ENCODE measurements around the gene SLC1A4.
A peak's percentile ranks its signal among the peaks of the same experiment; 100 is the strongest.

Gene SLC1A4

DNA sequence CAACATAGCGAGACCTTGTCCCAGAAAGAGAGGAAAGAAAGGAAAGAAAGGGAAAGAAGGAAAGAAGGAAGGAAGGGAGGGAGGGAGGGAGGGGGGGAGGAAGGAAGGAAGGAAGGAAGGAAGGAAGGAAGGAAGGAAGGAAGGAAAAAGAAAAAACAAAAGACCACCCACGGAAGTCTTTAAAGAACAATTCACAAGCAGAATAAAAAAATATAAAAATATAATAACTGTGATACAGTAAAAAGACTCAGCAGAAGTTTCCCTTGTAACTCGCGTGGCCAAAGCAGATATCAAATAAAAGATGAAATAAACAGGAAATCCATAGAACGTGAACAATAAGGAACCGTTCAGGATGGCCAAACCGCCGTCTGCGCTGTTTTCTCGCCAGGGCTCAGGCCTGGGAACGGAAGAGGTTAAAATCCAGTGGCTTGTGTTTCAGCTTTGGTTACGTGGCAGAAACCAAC is 1.2 kb upstream of the SLC1A4 start (continued):
- TF ChIP-seq PRDM2 (tag by site-specific recombination; IDR thresholded peaks at IDR 0.05; ENCODE audit: borderline replicate concordance) (no peak), ZNF2 (tag by site-specific recombination; IDR thresholded peaks at IDR 0.05) (no peak), ZNF664 (tag by site-specific recombination; IDR thresholded peaks at IDR 0.05) (0 out of 2 replicates have a peak, but pooled peaks have one; percentile 20), ZBTB26 (tag by site-specific recombination; optimal IDR thresholded peaks at IDR 0.05) (no peak), ZNF157 (tag by site-specific recombination; IDR thresholded peaks at IDR 0.05) (no peak), ZNF311 (tag by site-specific recombination; IDR thresholded peaks at IDR 0.05; ENCODE audit: borderline replicate concordance) (no peak), ZNF747 (tag by site-specific recombination; IDR thresholded peaks at IDR 0.05) (no peak)
- TF ChIP-seq, protein P1, sequence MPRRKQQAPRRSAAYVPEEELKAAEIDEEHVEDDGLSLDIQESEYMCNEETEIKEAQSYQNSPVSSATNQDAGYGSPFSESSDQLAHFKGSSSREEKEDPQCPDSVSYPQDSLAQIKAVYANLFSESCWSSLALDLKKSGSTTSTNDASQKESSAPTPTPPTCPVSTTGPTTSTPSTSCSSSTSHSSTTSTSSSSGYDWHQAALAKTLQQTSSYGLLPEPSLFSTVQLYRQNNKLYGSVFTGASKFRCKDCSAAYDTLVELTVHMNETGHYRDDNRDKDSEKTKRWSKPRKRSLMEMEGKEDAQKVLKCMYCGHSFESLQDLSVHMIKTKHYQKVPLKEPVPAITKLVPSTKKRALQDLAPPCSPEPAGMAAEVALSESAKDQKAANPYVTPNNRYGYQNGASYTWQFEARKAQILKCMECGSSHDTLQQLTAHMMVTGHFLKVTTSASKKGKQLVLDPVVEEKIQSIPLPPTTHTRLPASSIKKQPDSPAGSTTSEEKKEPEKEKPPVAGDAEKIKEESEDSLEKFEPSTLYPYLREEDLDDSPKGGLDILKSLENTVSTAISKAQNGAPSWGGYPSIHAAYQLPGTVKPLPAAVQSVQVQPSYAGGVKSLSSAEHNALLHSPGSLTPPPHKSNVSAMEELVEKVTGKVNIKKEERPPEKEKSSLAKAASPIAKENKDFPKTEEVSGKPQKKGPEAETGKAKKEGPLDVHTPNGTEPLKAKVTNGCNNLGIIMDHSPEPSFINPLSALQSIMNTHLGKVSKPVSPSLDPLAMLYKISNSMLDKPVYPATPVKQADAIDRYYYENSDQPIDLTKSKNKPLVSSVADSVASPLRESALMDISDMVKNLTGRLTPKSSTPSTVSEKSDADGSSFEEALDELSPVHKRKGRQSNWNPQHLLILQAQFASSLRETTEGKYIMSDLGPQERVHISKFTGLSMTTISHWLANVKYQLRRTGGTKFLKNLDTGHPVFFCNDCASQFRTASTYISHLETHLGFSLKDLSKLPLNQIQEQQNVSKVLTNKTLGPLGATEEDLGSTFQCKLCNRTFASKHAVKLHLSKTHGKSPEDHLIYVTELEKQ (tag by site-specific recombination; IDR thresholded peaks at IDR 0.05; ENCODE audit: borderline replicate concordance): no peak

DNA sequence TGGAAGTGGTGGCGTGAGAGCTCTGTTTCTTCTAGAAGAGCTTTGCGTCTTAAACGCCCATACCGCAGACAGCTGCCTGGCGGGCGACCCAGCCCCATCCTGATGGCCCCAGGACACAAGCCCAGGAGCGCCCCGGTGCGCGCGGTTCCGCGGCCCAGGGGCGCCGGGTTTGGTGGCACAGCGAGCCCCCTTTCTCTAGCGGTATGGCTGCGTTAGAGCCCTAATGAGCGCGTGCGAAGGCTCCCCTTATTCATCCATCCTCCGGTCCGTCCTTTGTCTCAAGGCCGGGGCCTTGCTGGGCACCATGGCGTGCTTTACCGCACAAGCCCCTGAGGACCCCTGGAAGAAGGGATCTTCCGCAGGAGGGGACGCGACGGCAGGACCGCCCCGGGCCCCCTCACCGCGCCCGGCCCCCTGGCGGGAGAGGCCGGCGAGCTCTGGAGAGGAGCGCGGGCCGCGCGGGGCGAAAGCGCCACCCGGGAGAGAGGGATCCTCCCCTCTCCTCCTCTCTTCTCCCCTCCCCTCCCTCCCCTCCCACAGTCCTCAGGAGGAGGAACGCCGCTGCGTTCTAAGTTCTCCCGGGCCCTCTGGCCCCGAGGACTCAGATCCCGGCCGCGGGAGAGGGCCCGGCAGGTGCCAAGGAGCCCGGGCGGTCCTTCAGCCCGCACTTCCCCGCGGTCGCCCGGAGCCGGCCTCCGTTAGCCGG is 626 bp upstream of the SLC1A4 start:
- ChIA-PET CTCF (interaction anchor here (0.7 to 1.3 kb wide), 2 partner anchors 10 to 44 kb away, joined by 4 to 5 read pairs; no protein-coding TSS in a partner anchor), POLR2A (interaction anchor here (0.6 to 1.7 kb wide), 10 partner anchors 9 to 335 kb away, joined by 3 to 13 read pairs (median 5); partner anchors contain the start of genes CEP68, RAB1A and SERTAD2)
- Histone ChIP-seq H3K27ac (ENCODE audit: extremely low read depth, low read depth, low read length) (peak overlapping the region; percentile 90), H3K4me1 (ENCODE audit: control insufficient read depth, insufficient read depth, low read length) (peaks cover 3% of the 10 kb centered on the region; the same call in 1 of the 2 replicates), H3K9me3 (ENCODE audit: control insufficient read depth, insufficient read depth, low read depth, low read length) (no peaks in the 10 kb centered on the region), H3K4me3 (ENCODE audit: low read depth, low read length) (peak overlapping the region; percentile 67), H3K36me3 (ENCODE audit: control insufficient read depth in 2 of 2, insufficient read depth in 1 of 2, low read length in 2 of 2) (no peaks in the 10 kb centered on the region)
- no peak for TF ChIP-seq ZNF302 (tag by site-specific recombination; IDR thresholded peaks at IDR 0.05; ENCODE audit: low read depth)
- 0 out of 2 replicates have a peak, but pooled peaks have one; percentile 11 for TF ChIP-seq KLF1 (tag by site-specific recombination; IDR thresholded peaks at IDR 0.05)
- TF ChIP-seq RBAK (tag by site-specific recombination; IDR thresholded peaks at IDR 0.05): no peak
- TF ChIP-seq, protein P2, sequence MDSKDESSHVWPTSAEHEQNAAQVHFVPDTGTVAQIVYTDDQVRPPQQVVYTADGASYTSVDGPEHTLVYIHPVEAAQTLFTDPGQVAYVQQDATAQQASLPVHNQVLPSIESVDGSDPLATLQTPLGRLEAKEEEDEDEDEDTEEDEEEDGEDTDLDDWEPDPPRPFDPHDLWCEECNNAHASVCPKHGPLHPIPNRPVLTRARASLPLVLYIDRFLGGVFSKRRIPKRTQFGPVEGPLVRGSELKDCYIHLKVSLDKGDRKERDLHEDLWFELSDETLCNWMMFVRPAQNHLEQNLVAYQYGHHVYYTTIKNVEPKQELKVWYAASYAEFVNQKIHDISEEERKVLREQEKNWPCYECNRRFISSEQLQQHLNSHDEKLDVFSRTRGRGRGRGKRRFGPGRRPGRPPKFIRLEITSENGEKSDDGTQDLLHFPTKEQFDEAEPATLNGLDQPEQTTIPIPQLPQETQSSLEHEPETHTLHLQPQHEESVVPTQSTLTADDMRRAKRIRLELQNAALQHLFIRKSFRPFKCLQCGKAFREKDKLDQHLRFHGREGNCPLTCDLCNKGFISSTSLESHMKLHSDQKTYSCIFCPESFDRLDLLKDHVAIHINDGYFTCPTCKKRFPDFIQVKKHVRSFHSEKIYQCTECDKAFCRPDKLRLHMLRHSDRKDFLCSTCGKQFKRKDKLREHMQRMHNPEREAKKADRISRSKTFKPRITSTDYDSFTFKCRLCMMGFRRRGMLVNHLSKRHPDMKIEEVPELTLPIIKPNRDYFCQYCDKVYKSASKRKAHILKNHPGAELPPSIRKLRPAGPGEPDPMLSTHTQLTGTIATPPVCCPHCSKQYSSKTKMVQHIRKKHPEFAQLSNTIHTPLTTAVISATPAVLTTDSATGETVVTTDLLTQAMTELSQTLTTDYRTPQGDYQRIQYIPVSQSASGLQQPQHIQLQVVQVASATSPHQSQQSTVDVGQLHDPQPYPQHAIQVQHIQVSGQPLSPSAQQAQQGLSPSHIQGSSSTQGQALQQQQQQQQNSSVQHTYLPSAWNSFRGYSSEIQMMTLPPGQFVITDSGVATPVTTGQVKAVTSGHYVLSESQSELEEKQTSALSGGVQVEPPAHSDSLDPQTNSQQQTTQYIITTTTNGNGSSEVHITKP (tag by site-specific recombination; IDR thresholded peaks at IDR 0.05): peak; percentile 81
- TF ChIP-seq ZNF239 (tag by site-specific recombination; IDR thresholded peaks at IDR 0.05): no peak
- no peak for TF ChIP-seq ZNF16 (tag by site-specific recombination; IDR thresholded peaks at IDR 0.05; ENCODE audit: low read depth)
- TF ChIP-seq ZNF610 (tag by site-specific recombination; IDR thresholded peaks at IDR 0.05; ENCODE audit: borderline replicate concordance): no peak
- TF ChIP-seq ZNF560 (tag by site-specific recombination; IDR thresholded peaks at IDR 0.05; ENCODE audit: borderline replicate concordance): no peak
- TF ChIP-seq MEIS1 (CRISPR knock-in tag; IDR thresholded peaks at IDR 0.05; ENCODE audit: borderline replicate concordance): no peak
- TF ChIP-seq ZNF747 (tag by site-specific recombination; IDR thresholded peaks at IDR 0.05): no peak
- peak; percentile 87 for TF ChIP-seq WT1 (tag by site-specific recombination; IDR thresholded peaks at IDR 0.05)
- TF ChIP-seq TCF7L2 (IDR thresholded peaks at IDR 0.05; ENCODE audit: borderline replicate concordance, low read depth, low read length): no peak
- TF ChIP-seq ZNF423 (tag by site-specific recombination; IDR thresholded peaks at IDR 0.05): 0 out of 2 replicates have a peak, but pooled peaks have one; percentile 24
- peak; percentile 78 for TF ChIP-seq GLIS2 (tag by site-specific recombination; IDR thresholded peaks at IDR 0.05)

Data from HEK293 (cell line).